RWPE1 (cell line): ENCODE results near the gene C16orf96.

Experiments used
- CTCF ChIA-PET: fragments of 350-600 bp; sonication (Branson Sonifier 250); formaldehyde crosslinking; extraction: SDS; loops from one replicate; lab custom pipeline; 2021; lab: Yijun Ruan, JAX
- POLR2A ChIA-PET: fragments of 400-600 bp; formaldehyde crosslinking; extraction: SDS; loops from one replicate; lab custom pipeline; 2020; ENCODE audit warnings: antibody characterized with exemption; ENCODE audit not compliant: low non-redundant PET; lab: Yijun Ruan, JAX
- DNase-seq: peaks from one replicate; pipeline ENCODE4 v3.0.0; 2012; ENCODE audit warnings: low spot score
- H3K27ac ChIP-seq: fragments of 450-650 bp; 2 replicates; pipeline ENCODE4 v1.5.1; 2017
- CTCF ChIP-seq: fragments of 450-650 bp; conservative IDR thresholded peaks from 2 replicates; pipeline ENCODE4 v1.5.1; 2017; ENCODE audit warnings: low read depth, mild to moderate bottlenecking

Gene C16orf96

GRCh38 chr16:4610011-4611005 lies 54.2 kb downstream of the C16orf96 start:
- H3K27ac ChIP-seq: peak overlapping the region; percentile 91
- ChIA-PET POLR2A (no interaction called here), CTCF (interaction anchor here (0.6 kb wide), 1 partner anchor 360 kb away, joined by 4 read pairs; no protein-coding TSS in a partner anchor)
- no peak for DNase-seq
- no peak for TF ChIP-seq CTCF

GRCh38 chr16:4611337-4612021 lies 55.3 kb downstream of the C16orf96 start:
- no peak for DNase-seq
- peak overlapping the region; percentile 91 for H3K27ac ChIP-seq
- CTCF ChIA-PET: interaction anchor here (0.6 to 0.9 kb wide), 2 partner anchors 26 to 99 kb away, joined by 3 to 4 read pairs; no protein-coding TSS in a partner anchor
- POLR2A ChIA-PET: no interaction called here
- TF ChIP-seq CTCF: no peak

GRCh38 chr16:4612474-4612931 lies 56.4 kb downstream of the C16orf96 start:
- CTCF ChIA-PET: interaction anchor here (0.9 to 1.5 kb wide), 2 partner anchors 12 to 27 kb away, joined by 4 read pairs; partner anchors contain the start of gene MGRN1
- H3K27ac ChIP-seq: peak overlapping the region; percentile 91
- POLR2A ChIA-PET: no interaction called here
- no peak for TF ChIP-seq CTCF
- no peak for DNase-seq

DNA sequence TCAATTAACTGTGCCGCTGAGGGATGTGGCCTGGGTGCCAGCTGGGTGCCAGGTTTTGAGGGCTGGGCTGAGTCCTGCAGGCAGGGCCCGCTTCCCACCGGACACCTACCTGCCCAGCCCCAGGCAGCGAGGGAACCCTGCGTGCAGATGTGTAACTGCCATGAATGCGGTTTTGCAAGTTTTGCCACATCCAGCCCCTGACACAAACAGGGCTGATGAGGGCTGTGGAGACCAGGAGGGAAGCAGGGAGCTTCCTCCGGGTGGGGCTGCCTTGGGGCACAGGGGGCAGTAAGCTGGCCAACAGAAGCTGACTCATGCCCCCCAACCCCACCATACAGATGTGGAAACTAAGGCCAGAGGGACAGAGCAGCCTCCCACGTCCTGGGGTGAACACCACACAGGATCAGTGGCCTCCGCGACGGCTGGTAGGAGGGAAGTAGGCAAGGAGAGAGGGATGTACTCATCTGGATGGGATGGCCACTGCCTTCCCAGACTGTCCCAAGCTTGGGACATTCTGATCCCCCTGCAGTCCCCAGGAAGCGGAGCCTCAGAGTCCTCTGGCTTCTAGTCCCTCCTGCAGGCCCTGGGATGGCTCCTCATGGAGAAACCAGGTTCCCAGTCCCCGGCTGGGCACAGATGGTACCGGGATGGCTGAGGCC lies 57.0 kb downstream of the C16orf96 start:
- DNase-seq: peak; percentile 34
- ChIA-PET CTCF (interaction anchor here (0.6 to 1.5 kb wide), 2 partner anchors 11 to 67 kb away, joined by 3 to 4 read pairs; partner anchors contain the start of gene MGRN1), POLR2A (no interaction called here)
- TF ChIP-seq CTCF: no peak
- peak overlapping the region; percentile 91 for H3K27ac ChIP-seq

- TF ChIP-seq CTCF: no peak
- DNase-seq: no peak
These were observed 57.8 kb downstream of the C16orf96 start for GRCh38 chr16:4613636-4614570.

More at GRCh38 chr16:4613636-4614570, 57.8 kb downstream of the C16orf96 start:
- CTCF ChIA-PET: interaction anchor here (0.6 to 1.5 kb wide), 3 partner anchors 10 to 68 kb away, joined by 3 to 4 read pairs (median 3); partner anchors contain the start of gene MGRN1
- POLR2A ChIA-PET: no interaction called here
- H3K27ac ChIP-seq: peak overlapping the region; percentile 91
